ENCODE measurements around the gene ARHGEF33.

ARHGEF33 gene

DNA sequence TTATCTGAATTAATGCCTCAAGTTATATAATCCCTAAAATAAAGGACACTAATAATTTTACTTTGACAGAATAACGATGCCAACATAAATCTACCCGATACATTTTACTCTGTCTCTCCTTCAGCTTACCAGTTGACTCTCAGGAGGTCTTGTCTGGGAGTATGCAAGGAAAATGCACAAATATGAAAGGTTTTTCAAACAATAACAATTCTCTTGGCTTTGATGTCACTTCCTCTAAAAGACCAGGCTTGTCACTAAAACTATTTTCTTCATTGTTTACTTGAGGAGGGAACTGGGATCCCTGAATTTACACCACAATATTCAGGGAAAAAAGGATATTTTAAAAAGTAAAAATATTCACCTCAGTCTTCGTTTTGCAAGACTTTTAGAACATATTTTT, 134.0 kb downstream of the ARHGEF33 start:
- DNase-seq, result no peak

- no peak for DNase-seq
These were observed 135.2 kb downstream of the ARHGEF33 start for GRCh38 chr2:39024833-39025232.
